ENCODE measurements around the gene SMCO3. TPM values are rescaled to one million over a fixed set of nuclear protein-coding genes. Genes with fewer than 3 reads are reported as not detected.

Gene SMCO3
- total and polyA plus RNA-seq, 2 of the 13 experiments (the other 11 are each of a cell fraction or from before 2014, with no cell fraction given) = 0.29 to 0.42 TPM

DNA sequence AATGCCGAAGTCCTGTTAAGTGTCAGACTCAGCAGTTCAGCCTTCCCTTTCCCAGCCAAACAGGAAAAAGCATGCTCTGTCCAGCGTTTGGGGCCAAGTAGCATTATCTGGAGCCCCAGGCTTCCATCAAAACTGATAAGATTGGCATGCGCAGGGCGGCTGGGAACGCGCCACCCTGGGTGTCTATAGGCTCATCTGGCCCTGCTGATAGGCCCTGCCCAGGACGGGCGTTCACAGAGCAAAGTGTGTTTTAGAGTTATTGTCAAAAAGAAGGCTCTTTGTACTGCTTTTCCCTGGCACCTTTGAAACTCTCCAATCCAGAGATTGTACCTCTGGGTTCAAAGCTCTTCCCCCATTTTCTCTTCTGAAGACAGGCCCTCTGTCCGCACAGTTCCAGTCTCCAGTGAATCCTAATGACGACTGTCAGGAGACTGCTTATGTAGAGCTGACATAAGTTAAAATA is 29.5 kb upstream of the SMCO3 start, which contains the start of gene ART4 (continued):
- TF ChIP-seq ZFP36L1 (CRISPR knock-in tag; IDR thresholded peaks at IDR 0.05) = no peak
- no peak for TF ChIP-seq NR2F6 (IDR thresholded peaks at IDR 0.05)
- TF ChIP-seq NR2F6 (CRISPR knock-in tag; IDR thresholded peaks at IDR 0.05) = 0 out of 2 replicates have a peak, but pooled peaks have one; percentile 17
- TF ChIP-seq EP300 (IDR thresholded peaks at IDR 0.05; ENCODE audit: low read depth in 2 of 2, low read length in 2 of 2) = peak in 1 of 2 experiments; percentile 22; a peak in 1 of 4 replicates
- TF ChIP-seq EP300 (CRISPR knock-in tag; IDR thresholded peaks at IDR 0.05; ENCODE audit: borderline replicate concordance) = 0 out of 2 replicates have a peak, but pooled peaks have one; percentile 9
- no peak for TF ChIP-seq MLLT10 (CRISPR knock-in tag; IDR thresholded peaks at IDR 0.05)
- peak; percentile 56; the same call in 1 of the 2 replicates for TF ChIP-seq SOX13 (IDR thresholded peaks at IDR 0.05)
- TF ChIP-seq SOX13 (CRISPR knock-in tag; conservative IDR thresholded peaks at IDR 0.05 in 1 of 2, IDR thresholded peaks at IDR 0.05 in 1 of 2) = peak in 1 of 2 experiments; percentile 79; a peak in 2 of 4 replicates
- 0 out of 2 replicates have a peak, but pooled peaks have one; percentile 26 for TF ChIP-seq SIX1 (CRISPR knock-in tag; IDR thresholded peaks at IDR 0.05; ENCODE audit: borderline replicate concordance)
- TF ChIP-seq MXD4 (CRISPR knock-in tag; IDR thresholded peaks at IDR 0.05) = 0 out of 2 replicates have a peak, but pooled peaks have one; percentile 54
- TF ChIP-seq, protein P1, sequence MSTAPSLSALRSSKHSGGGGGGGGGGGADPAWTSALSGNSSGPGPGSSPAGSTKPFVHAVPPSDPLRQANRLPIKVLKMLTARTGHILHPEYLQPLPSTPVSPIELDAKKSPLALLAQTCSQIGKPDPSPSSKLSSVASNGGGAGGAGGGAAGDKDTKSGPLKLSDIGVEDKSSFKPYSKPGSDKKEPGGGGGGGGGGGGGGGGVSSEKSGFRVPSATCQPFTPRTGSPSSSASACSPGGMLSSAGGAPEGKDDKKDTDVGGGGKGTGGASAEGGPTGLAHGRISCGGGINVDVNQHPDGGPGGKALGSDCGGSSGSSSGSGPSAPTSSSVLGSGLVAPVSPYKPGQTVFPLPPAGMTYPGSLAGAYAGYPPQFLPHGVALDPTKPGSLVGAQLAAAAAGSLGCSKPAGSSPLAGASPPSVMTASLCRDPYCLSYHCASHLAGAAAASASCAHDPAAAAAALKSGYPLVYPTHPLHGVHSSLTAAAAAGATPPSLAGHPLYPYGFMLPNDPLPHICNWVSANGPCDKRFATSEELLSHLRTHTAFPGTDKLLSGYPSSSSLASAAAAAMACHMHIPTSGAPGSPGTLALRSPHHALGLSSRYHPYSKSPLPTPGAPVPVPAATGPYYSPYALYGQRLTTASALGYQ (CRISPR knock-in tag; IDR thresholded peaks at IDR 0.05) = 0 out of 2 replicates have a peak, but pooled peaks have one; percentile 26
- TF ChIP-seq HNF4A (CRISPR knock-in tag; IDR thresholded peaks at IDR 0.05) = peak; percentile 76
- TF ChIP-seq NFYC (CRISPR knock-in tag; IDR thresholded peaks at IDR 0.05) = peak; percentile 51
- no peak for TF ChIP-seq BRCA1 (CRISPR knock-in tag; IDR thresholded peaks at IDR 0.05)
- TF ChIP-seq HNF4G (IDR thresholded peaks at IDR 0.05; ENCODE audit: borderline replicate concordance, low read depth, low read length) = peak; percentile 25; the same call in 1 of the 2 replicates
- TF ChIP-seq HNF4G (CRISPR knock-in tag; IDR thresholded peaks at IDR 0.05; ENCODE audit: borderline replicate concordance, low read depth) = no peak; the same call in 1 of the 2 replicates
- no peak for TF ChIP-seq PRPF4 (IDR thresholded peaks at IDR 0.05; ENCODE audit: low read depth, low read length, poor library complexity, severe bottlenecking)
- no peak for TF ChIP-seq GABPB1 (CRISPR knock-in tag; IDR thresholded peaks at IDR 0.05)
- TF ChIP-seq, protein P2, sequence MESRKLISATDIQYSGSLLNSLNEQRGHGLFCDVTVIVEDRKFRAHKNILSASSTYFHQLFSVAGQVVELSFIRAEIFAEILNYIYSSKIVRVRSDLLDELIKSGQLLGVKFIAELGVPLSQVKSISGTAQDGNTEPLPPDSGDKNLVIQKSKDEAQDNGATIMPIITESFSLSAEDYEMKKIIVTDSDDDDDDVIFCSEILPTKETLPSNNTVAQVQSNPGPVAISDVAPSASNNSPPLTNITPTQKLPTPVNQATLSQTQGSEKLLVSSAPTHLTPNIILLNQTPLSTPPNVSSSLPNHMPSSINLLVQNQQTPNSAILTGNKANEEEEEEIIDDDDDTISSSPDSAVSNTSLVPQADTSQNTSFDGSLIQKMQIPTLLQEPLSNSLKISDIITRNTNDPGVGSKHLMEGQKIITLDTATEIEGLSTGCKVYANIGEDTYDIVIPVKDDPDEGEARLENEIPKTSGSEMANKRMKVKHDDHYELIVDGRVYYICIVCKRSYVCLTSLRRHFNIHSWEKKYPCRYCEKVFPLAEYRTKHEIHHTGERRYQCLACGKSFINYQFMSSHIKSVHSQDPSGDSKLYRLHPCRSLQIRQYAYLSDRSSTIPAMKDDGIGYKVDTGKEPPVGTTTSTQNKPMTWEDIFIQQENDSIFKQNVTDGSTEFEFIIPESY (CRISPR knock-in tag; IDR thresholded peaks at IDR 0.05) = no peak
- TF ChIP-seq CREB1 (IDR thresholded peaks at IDR 0.05) = no peak
- TF ChIP-seq CREB1 (CRISPR knock-in tag; IDR thresholded peaks at IDR 0.05) = 0 out of 2 replicates have a peak, but pooled peaks have one; percentile 7
- TF ChIP-seq, protein P3, sequence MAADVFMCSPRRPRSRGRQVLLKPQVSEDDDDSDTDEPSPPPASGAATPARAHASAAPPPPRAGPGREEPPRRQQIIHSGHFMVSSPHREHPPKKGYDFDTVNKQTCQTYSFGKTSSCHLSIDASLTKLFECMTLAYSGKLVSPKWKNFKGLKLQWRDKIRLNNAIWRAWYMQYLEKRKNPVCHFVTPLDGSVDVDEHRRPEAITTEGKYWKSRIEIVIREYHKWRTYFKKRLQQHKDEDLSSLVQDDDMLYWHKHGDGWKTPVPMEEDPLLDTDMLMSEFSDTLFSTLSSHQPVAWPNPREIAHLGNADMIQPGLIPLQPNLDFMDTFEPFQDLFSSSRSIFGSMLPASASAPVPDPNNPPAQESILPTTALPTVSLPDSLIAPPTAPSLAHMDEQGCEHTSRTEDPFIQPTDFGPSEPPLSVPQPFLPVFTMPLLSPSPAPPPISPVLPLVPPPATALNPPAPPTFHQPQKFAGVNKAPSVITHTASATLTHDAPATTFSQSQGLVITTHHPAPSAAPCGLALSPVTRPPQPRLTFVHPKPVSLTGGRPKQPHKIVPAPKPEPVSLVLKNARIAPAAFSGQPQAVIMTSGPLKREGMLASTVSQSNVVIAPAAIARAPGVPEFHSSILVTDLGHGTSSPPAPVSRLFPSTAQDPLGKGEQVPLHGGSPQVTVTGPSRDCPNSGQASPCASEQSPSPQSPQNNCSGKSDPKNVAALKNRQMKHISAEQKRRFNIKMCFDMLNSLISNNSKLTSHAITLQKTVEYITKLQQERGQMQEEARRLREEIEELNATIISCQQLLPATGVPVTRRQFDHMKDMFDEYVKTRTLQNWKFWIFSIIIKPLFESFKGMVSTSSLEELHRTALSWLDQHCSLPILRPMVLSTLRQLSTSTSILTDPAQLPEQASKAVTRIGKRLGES (CRISPR knock-in tag; IDR thresholded peaks at IDR 0.05; ENCODE audit: borderline replicate concordance) = 0 out of 2 replicates have a peak, but pooled peaks have one; percentile 64
- 0 out of 2 replicates have a peak, but pooled peaks have one; percentile 37 for TF ChIP-seq TGIF2 (CRISPR knock-in tag; IDR thresholded peaks at IDR 0.05)
- TF ChIP-seq STAT5B (CRISPR knock-in tag; IDR thresholded peaks at IDR 0.05) = no peak
- 0 out of 2 replicates have a peak, but pooled peaks have one; percentile 43 for TF ChIP-seq ZBTB20 (CRISPR knock-in tag; IDR thresholded peaks at IDR 0.05; ENCODE audit: borderline replicate concordance, low read depth)
